Sciatic nerve (tissue), 2 donors: ENCODE data around the gene NANOS3. TPM values are rescaled to one million over a fixed set of nuclear protein-coding genes. Genes with fewer than 3 reads are reported as not detected.

Experiments
- ATAC-seq: fragments of 200-7000 bp; cut with Tn5 transposase; one replicate; pipeline ENCODE4 v1.9.1; 2020; ENCODE audit warnings: mild to moderate bottlenecking, moderate library complexity
- DNase-seq: peaks from one replicate; pipeline ENCODE4 v3.0.0-alpha.2; 2020; ENCODE audit warnings: low spot score
- intact Hi-C: fragments of 100-400 bp; cut with DNase I; formaldehyde crosslinking; loops from one replicate; pipeline ENCODE4 v1.14.2; 2022
- total RNA-seq: library from RNA; stranded (reverse); fragmentation: NEBNext Ultra II Directional; extraction: Animal tissue kit (Norgen Biotek cat#: 25700); gene quantifications from one replicate; pipeline ENCODE4 v1.2.1, GENCODE V29; 2021
- donor health status: DM: no; HTN: no; CAD: no.
- donor health status: DM: no; HTN: no; CAD: no.

NANOS3 gene
- total RNA-seq, 1 donor from 2014 or later = 1.4 TPM

DNA sequence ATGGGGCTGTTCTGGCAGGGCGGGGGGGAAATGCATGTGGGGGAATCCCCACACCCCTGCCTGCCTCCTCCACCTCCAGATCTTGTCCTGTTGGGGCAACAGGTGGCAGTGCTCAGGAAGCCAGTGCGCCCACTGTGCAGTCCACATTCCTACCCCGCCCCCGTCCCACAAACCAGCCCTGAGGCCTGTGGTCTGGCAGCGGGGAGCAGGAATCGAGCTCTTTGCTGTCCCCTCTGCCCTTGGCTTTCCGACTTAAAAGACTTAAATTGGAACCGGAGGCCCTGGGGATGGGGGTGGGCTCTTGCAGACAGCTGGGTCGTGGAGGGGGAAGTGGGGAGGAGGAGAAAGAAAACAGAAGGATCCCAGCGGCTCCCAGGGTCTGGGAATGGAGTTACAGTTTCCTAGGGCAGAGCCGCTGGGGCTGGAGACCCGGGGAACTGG, 4.3 kb downstream of the NANOS3 start:
- intact Hi-C loops = loop anchor here (5.0 kb wide), 1 partner anchor 176 kb away; no protein-coding TSS in a partner anchor
- peak; percentile 27 for ATAC-seq
- no peak for DNase-seq

- intact Hi-C loops = loop anchor here (5.0 kb wide), 1 partner anchor 175 kb away; no protein-coding TSS in a partner anchor
- ATAC-seq (peak; percentile 50), DNase-seq (peak; percentile 74)
Observed at GRCh38 chr19:13881692-13882418, 4.9 kb downstream of the NANOS3 start.

GRCh38 chr19:13882419-13882795, 5.5 kb downstream of the NANOS3 start:
- DNase-seq (no peak), ATAC-seq (peak; percentile 15)
- intact Hi-C loops = loop anchor here (5.0 kb wide), 1 partner anchor 175 kb away; no protein-coding TSS in a partner anchor

DNA sequence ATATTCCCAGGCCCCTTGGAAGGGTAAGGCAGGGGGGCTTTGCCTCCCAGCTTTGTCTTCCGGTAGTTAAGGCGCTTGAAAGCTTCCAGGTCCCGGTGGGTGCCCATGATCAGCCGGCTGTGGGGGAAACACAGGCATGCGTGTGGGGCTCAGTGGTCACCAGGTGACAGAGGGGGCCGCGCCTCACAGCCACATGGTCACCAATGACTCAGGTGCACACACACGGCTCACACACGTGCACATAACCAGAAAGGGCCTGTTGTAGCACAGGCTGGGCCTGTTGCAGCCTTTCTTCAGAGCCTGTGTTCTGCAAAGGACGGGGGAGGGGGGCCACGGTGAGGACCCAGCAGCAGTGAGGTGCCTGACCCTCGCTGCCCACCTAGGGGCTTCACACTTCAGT, 5.9 kb downstream of the NANOS3 start:
- intact Hi-C loops = loop anchor here (5.0 kb wide), 1 partner anchor 174 kb away; no protein-coding TSS in a partner anchor
- ATAC-seq (no peak), DNase-seq (no peak)

GRCh38 chr19:13883516-13884064, 6.7 kb downstream of the NANOS3 start:
- ATAC-seq (no peak), DNase-seq (no peak)
- intact Hi-C loops = loop anchor here (5.0 kb wide), 1 partner anchor 174 kb away; no protein-coding TSS in a partner anchor

DNA sequence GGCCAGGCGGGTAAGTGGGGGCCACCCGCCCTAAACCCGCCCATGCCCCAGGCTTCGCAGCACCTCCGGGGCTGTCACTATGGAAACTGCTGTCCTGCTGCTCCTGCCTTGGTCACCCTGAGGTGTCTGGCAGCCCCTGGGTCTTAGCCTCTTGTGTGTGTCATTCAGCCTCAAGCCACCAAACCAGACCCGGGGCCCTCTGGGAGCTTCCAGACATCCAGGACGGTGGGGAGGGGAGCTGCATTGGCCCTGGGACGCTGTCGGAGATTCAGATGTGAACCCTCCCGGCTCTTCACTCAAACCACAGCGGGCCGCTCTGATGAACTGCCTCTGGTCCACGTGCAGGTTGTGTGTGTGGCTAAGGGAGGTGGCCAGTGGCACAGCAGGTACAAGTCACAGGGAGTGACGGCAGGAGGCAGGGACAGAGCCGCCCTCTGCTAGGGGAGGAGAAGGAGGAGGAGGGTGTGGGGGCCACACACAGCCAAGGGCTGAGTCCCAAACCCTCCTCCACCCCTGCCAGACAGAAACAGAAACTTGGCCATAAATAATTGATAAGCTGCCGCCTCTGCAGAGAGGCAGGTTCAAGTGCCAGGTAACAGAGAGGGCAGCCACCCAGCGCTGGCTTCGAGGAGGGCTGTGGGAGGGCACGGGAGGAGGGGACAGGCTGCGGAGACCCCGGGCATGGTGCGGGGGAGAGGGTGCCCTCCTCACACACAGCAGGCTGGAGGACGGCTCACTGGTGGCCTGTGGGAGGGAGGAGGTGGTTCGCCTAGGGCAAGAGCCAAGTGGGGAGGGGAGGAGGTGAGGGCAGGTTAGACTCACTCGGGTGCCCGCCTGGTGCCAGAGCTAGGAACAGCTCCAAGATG, 8.0 kb downstream of the NANOS3 start:
- intact Hi-C loops = loop anchor here (5.0 kb wide), 1 partner anchor 172 kb away; no protein-coding TSS in a partner anchor
- ATAC-seq (no peak), DNase-seq (no peak)

DNA sequence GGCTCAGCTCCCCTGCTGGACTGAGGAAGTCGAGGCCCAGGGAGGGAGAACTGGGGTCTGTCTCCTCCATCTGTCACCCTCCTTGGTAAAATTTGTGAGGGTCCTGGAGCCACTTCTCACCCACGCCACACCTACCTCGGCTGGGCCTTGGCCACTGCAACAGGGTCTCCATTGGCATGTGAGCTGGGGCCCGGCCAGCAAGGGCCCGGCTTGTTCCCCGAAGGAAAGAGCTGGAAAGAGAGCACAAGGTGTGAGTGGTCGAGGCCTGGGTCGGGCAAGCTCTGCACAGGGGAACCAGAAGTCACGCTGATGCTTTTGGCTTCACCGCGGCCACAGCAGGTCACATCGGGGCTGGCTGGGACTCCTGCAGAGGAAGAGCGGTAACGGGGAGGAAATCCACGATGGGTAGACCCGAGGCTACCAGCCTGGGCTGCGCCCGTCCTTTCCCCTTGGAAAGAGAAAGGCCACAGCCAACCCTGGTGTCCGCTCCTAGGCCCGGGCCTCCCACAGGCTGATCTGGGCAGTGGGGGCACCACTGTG, 9.0 kb downstream of the NANOS3 start:
- DNase-seq (no peak), ATAC-seq (no peak)
- intact Hi-C loops = no loop called here

DNA sequence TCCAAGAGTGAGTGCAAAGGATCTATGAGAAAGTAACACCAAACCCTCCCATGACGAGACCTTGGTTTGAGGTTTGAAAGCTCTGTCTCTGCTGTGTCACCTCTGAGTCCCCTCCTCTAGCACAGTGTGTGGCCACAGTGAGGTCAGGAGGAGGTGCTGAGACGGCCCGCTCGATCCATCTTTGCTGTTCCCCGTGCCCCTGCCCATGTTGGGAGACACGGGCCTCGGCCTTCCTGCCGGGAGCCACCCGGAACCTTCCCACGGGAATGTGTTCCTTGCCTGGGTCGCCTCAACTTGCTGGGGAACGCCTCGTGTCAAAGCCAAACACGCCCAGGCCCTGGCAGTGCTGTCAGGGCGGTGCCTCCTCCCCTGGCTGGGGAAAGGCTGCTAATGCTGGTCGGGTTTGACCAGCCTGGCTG, 10.1 kb downstream of the NANOS3 start:
- intact Hi-C loops = no loop called here
- ATAC-seq = no peak
- DNase-seq = no peak

GRCh38 chr19:13887517-13887916, 10.6 kb downstream of the NANOS3 start:
- intact Hi-C loops = no loop called here
- ATAC-seq (no peak), DNase-seq (no peak)

GRCh38 chr19:13888281-13888680, 11.3 kb downstream of the NANOS3 start:
- ATAC-seq (no peak), DNase-seq (no peak)
- intact Hi-C loops = no loop called here

GRCh38 chr19:13890136-13890535, 13.2 kb downstream of the NANOS3 start:
- intact Hi-C loops = no loop called here
- no peak for DNase-seq
- ATAC-seq = no peak

- intact Hi-C loops = no loop called here
- DNase-seq (no peak), ATAC-seq (no peak)
Observed at GRCh38 chr19:13892870-13893269, 15.9 kb downstream of the NANOS3 start.

DNA sequence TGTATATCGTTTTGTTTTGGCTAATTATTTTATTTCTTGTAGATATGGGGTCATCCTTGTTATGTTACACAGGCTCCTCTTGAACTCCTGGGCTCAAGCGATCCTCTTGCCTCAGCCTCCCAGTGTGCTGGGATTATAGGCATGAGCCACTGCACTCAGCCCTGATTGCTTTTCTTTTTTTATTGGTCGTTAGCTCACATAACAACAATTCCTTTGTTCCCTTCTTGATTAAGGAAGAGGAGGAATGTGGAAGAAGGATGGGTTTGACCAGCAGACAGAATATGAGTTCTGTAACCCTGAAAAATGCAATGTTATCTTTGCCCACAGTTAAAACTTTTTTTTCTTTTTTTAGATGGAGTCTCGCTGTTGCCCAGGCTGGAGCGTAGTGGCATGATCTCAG, 17.6 kb downstream of the NANOS3 start:
- no peak for DNase-seq
- ATAC-seq = no peak
- intact Hi-C loops = no loop called here

- no peak for DNase-seq
- no peak for ATAC-seq
- intact Hi-C loops = no loop called here
Observed at GRCh38 chr19:13896227-13896626, 19.3 kb downstream of the NANOS3 start.

GRCh38 chr19:13899393-13899792, 22.5 kb downstream of the NANOS3 start:
- intact Hi-C loops = no loop called here
- no peak for DNase-seq
- no peak for ATAC-seq

DNA sequence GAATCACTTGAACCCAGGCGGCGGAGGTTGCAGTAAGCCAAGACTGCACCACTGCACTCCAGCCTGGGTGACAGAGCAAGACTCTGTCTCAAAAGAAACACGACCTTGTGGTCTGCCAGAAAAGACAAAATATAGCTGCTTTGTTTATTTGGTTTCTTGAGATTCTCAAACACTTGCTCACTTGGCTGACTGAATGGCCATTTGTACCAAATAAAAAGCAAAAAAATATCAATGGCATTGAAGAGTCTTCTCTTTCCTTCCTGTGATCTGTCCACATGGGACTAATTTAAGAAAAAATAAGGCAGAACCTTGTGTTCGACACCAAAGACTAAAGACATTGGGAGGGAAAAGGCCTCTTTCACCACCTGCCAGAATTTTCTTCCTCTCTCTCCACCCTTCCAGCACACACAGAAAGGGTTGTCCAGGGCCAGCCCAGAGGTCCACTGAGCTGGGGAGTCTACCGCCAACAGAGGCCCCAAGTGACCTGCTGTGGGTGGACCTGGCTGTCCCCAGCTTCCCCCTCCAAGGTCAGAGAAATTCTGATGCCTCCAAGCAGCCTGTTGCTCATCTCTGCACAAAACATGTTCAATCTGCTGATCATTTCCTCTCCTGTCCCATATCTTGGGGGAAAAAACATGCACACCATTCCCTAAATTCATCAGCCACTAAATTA, 23.1 kb downstream of the NANOS3 start:
- peak; percentile 92 for ATAC-seq
- DNase-seq = no peak
- intact Hi-C loops = no loop called here

DNA sequence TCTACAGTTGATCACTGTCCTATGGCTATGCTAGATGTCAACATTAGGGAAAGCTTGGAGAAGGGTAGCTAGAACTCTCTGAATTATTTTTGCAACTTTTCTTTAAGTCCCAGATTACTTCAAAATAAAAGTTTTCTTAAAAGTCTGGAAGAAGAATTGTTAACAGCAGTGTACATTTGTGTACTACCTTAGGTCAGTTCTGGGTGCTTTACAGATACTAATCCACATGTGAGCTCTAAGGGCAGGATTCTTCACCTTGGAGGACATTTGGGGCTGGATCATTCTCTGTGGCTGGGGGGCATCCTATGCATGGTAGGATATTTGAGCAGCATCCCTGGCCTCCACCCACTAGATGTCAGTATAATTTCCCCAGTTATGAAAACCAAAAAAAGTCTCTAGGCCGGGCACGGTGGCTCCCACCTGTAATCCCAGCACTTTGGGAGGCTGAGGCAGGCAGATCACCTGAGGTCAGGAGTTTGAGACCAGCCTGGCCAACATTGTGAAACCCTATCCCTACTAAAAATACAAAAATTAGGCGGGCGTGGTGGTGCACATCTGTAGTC, 26.1 kb downstream of the NANOS3 start:
- intact Hi-C loops = no loop called here
- DNase-seq (no peak), ATAC-seq (no peak)
